ENCODE measurements around the gene ANAPC5. TPM values are rescaled to one million over a fixed set of nuclear protein-coding genes. Genes with fewer than 3 reads are reported as not detected.

The ANAPC5 gene
- total RNA-seq, 3 donors from 2014 or later: 89.8 to 98.1 (median 93.8) TPM

GRCh38 chr12:121330692-121331091 is 21.5 kb downstream of the ANAPC5 start:
- TF ChIP-seq, protein P1, sequence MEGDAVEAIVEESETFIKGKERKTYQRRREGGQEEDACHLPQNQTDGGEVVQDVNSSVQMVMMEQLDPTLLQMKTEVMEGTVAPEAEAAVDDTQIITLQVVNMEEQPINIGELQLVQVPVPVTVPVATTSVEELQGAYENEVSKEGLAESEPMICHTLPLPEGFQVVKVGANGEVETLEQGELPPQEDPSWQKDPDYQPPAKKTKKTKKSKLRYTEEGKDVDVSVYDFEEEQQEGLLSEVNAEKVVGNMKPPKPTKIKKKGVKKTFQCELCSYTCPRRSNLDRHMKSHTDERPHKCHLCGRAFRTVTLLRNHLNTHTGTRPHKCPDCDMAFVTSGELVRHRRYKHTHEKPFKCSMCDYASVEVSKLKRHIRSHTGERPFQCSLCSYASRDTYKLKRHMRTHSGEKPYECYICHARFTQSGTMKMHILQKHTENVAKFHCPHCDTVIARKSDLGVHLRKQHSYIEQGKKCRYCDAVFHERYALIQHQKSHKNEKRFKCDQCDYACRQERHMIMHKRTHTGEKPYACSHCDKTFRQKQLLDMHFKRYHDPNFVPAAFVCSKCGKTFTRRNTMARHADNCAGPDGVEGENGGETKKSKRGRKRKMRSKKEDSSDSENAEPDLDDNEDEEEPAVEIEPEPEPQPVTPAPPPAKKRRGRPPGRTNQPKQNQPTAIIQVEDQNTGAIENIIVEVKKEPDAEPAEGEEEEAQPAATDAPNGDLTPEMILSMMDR (IDR thresholded peaks at IDR 0.05): no peak
- Histone ChIP-seq H3K4me1 (ENCODE audit: low read depth) (no peaks in the 10 kb centered on the region), H3K36me3 (ENCODE audit: low read depth) (peaks cover 14% of the 10 kb centered on the region), H3K4me3 (no peak overlapping the region), H3K9me3 (no peaks in the 10 kb centered on the region)
- no peak for DNase-seq
- no peak for ATAC-seq
- intact Hi-C loops (cut with DNase I, micrococcal nuclease): loop anchor here in 1 of 2 donors (10.0 kb wide), 1 partner anchor 114 kb away; no protein-coding TSS in a partner anchor

DNA sequence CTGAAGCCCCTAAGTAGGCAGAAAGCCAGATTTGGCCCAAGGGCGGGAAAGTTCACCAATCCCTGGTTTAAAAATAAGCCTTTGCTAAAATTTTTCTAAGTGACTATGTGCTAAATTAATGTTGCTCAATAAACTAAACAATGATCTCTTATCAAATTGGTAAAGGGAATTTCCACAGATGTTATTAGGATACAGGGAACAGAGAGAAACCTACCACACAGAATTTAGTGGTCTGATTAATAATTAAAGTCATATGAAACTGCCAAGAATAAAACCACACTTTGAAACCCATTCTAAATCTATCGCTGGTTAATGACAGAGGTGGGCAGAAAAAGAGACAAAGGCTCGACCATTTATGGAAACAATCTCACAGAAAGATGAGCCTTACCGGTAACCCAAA is 22.0 kb downstream of the ANAPC5 start:
- ATAC-seq (no peak), DNase-seq (no peak)
- Histone ChIP-seq H3K36me3 (ENCODE audit: low read depth) (peaks cover 10% of the 10 kb centered on the region), H3K4me3 (no peak overlapping the region), H3K9me3 (no peaks in the 10 kb centered on the region), H3K4me1 (ENCODE audit: low read depth) (no peaks in the 10 kb centered on the region)
- TF ChIP-seq, protein P1 (IDR thresholded peaks at IDR 0.05): no peak
- intact Hi-C loops (cut with DNase I, micrococcal nuclease): loop anchor here in 1 of 2 donors (10.0 kb wide), 1 partner anchor 115 kb away; no protein-coding TSS in a partner anchor

GRCh38 chr12:121328620-121329019 is 23.6 kb downstream of the ANAPC5 start:
- no peaks in the 10 kb centered on the region for H3K4me1 ChIP-seq (ENCODE audit: low read depth)
- ATAC-seq (no peak), DNase-seq (no peak)
- H3K36me3 ChIP-seq (ENCODE audit: low read depth): peaks cover 10% of the 10 kb centered on the region
- TF ChIP-seq, protein P1 (IDR thresholded peaks at IDR 0.05): no peak
- intact Hi-C loops (cut with DNase I, micrococcal nuclease): no loop called here
- H3K4me3 ChIP-seq: no peak overlapping the region
- H3K9me3 ChIP-seq: no peaks in the 10 kb centered on the region

DNA sequence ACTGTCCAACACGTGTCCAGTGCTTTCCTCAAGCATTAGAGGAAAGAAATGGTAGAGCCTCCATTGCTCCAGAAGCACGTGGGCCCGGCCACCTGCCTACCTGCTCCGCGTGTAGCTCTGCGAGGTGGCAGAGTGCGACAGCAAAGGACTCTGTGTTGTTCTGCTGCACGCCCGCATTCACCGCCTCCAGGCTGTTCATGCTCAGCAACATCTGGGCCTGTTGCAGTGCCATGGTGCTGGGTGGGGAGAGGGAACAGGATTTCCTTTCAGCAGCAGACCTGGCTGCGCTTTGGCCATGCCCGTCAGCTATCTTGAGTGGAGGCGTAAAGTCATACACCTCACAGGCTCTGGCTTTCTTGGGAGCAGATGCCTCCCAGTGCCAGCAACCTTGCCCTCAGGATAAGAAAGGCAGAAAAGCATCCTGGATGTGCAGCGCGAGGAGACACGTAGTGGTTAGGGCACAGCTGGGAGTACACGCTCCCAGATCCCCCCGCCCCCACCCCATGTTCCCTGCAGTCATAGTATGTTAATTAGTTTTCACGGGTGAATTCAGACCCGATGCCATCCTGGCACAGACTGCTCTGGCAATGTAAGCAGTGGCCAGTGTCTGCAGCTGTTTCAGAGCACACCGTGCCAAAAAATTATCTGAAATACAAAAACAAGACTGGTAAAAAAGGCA is 25.1 kb downstream of the ANAPC5 start:
- no peaks in the 10 kb centered on the region for H3K4me1 ChIP-seq (ENCODE audit: low read depth)
- H3K4me3 ChIP-seq: no peak overlapping the region
- H3K9me3 ChIP-seq: no peaks in the 10 kb centered on the region
- DNase-seq (no peak), ATAC-seq (no peak)
- peaks cover 7% of the 10 kb centered on the region for H3K36me3 ChIP-seq (ENCODE audit: low read depth)
- intact Hi-C loops (cut with DNase I, micrococcal nuclease): no loop called here
- TF ChIP-seq, protein P1 (IDR thresholded peaks at IDR 0.05): no peak

DNA sequence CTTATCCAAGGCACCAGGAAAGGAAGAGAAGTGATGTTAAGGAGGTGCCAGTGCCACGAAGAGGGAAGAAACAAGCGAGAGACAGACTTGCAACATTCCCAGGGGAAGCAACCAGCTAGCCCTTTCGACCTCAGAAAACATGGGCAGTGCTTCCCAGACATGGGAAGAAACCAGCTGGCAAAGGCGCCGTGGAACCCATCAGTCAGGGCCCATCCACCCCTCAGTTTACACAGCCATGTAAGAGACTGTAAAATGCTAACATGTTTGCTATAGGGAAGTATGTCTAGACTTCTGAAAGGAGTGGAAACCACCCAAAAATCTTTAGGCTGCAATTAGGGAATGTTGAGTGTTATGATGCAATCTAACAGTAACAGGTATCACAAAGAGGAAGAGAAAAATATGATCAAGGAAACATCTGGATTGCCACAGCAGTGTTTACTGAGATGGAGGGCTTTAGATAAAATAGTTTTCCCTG is 26.3 kb downstream of the ANAPC5 start:
- DNase-seq (no peak), ATAC-seq (no peak)
- intact Hi-C loops (cut with DNase I, micrococcal nuclease): no loop called here
- no peak overlapping the region for H3K4me3 ChIP-seq
- no peaks in the 10 kb centered on the region for H3K9me3 ChIP-seq
- peaks cover 4% of the 10 kb centered on the region for H3K36me3 ChIP-seq (ENCODE audit: low read depth)
- TF ChIP-seq, protein P1 (IDR thresholded peaks at IDR 0.05): no peak
- no peaks in the 10 kb centered on the region for H3K4me1 ChIP-seq (ENCODE audit: low read depth)
